ENCODE data around the gene LAMTOR4. TPM values are rescaled to one million over a fixed set of nuclear protein-coding genes. Genes with fewer than 3 reads are reported as not detected.
A peak's percentile ranks its signal among the peaks of the same experiment; 100 is the strongest.

Gene LAMTOR4
- total and polyA plus RNA-seq, 10 of the 15 experiments (the other 5 are each of a cell fraction or from before 2014, with no cell fraction given) = 73.4 to 297 (median 196) TPM

DNA sequence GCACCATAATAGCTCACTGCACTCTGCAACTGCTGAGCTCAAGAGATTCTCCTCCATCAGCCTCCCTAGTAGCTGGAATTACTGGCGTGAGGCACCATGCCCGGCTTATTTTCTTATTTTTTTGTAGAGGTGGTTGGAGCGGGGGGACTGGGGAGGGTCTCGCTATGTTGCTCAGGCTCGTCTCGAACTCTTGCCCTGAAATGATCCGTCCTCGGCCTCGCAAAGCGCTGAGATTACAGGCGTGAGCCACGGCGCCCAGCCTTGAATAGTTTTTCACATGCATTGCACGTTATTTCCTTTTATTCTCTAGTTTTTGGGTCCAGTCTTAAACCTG lies 526 bp upstream of the LAMTOR4 start:
- Histone ChIP-seq H3K27ac (ENCODE audit: control insufficient read depth, insufficient read depth) (peak overlapping the region; percentile 71), H4K20me1 (ENCODE audit: control insufficient read depth, insufficient read depth) (no peaks in the 10 kb centered on the region), H2AFZ (ENCODE audit: control insufficient read depth, low read depth, low read length) (peak overlapping the region; percentile 55), H3K9me3 (replicated peaks; ENCODE audit: control insufficient read depth, insufficient read depth, low read length) (no peaks in the 10 kb centered on the region), H3K4me2 (ENCODE audit: control insufficient read depth, insufficient read depth) (peak overlapping the region; percentile 85), H3K9ac (ENCODE audit: control insufficient read depth, insufficient read depth, low read length) (peak overlapping the region; percentile 58), H3K4me1 (ENCODE audit: control insufficient read depth, insufficient read depth, low read length) (peaks cover 5% of the 10 kb centered on the region; the same call in 1 of the 2 replicates), H3K79me2 (ENCODE audit: control insufficient read depth, insufficient read depth, low read length) (peaks cover 22% of the 10 kb centered on the region), H3K27me3 (replicated peaks in 1 of 2; ENCODE audit: control insufficient read depth in 2 of 2, insufficient read depth in 2 of 2, low read length in 1 of 2) (no peaks in the 10 kb centered on the region), H3K36me3 (ENCODE audit: control insufficient read depth in 2 of 2, insufficient read depth in 2 of 2, low read length in 1 of 2) (no peaks in the 10 kb centered on the region; a peak in 3 of 4 replicates), H3K4me3 (peak overlapping the region; percentile 60)
- ChIA-PET POLR2A (interaction anchor here (0.6 to 2.6 kb wide), 21 partner anchors 9 to 682 kb away, joined by 3 to 28 read pairs (median 5); partner anchors contain the start of genes AP4M1, GAL3ST4, GPC2 and MCM7), SMC1A (ENCODE audit: uncharacterized antibody, unreplicated experiment) (interaction anchor here (0.8 to 2.3 kb wide), 18 partner anchors 10 to 259 kb away, joined by 3 to 12 read pairs (median 3); no protein-coding TSS in a partner anchor), CTCF (interaction anchor here (0.6 to 5.7 kb wide), 14 partner anchors 8 to 545 kb away, joined by 3 to 43 read pairs (median 4); no protein-coding TSS in a partner anchor), RAD21 (ENCODE audit: unreplicated experiment) (interaction anchor here (0.6 to 2.4 kb wide), 19 partner anchors 9 to 259 kb away, joined by 3 to 17 read pairs (median 4); partner anchors contain the start of genes GPC2 and PVRIG)
- TSS peak; percentile 84 for BruUV-seq (replicated peaks)
- ATAC-seq = no peak
- TF ChIP-seq SPI1 (IDR thresholded peaks at IDR 0.05; ENCODE audit: borderline replicate concordance, insufficient read depth, low read depth, low read length) (no peak), NFIC (IDR thresholded peaks at IDR 0.05; ENCODE audit: low read depth, low read length) (no peak), RAD21 (IDR thresholded peaks at IDR 0.05; ENCODE audit: insufficient read depth, low read depth, low read length) (no peak), TCF3 (IDR thresholded peaks at IDR 0.05; ENCODE audit: borderline replicate concordance, insufficient read depth, low read depth, low read length) (no peak), ZNF207 (IDR thresholded peaks at IDR 0.05; ENCODE audit: borderline replicate concordance) (0 out of 2 replicates have a peak, but pooled peaks have one; percentile 32), MLLT1 (IDR thresholded peaks at IDR 0.05) (0 out of 2 replicates have a peak, but pooled peaks have one; percentile 14), PAX5 (IDR thresholded peaks at IDR 0.05; ENCODE audit: borderline replicate concordance, low read depth, low read length) (0 out of 2 replicates have a peak, but pooled peaks have one; percentile 7)
- DNase-seq (ENCODE audit: low read depth, low spot score) = no peak
- 10% methylated on average over 14 of the region's 14 CpGs for WGBS (ENCODE audit: insufficient coverage, insufficient replicate concordance, low lambda C conversion rate, missing lambda C conversion rate)
- FAIRE-seq = no peak
- intact Hi-C loops (cut with micrococcal nuclease; ENCODE audit: unreplicated experiment) = loop anchor here (1.0 to 5.0 kb wide), 3 partner anchors 47 to 69 kb away; partner anchors contain the start of genes AP4M1, MCM7 and PVRIG
- in situ Hi-C loops (cut with MboI) = no loop called here

Measured in GM12878 (cell line).